ENCODE results near the gene ZC3H12C.

Gene ZC3H12C

GRCh38 chr11:110182886-110183285, 89.7 kb downstream of the ZC3H12C start:
- Histone ChIP-seq H3K79me2 (ENCODE audit: insufficient read depth, low read length) (no peaks in the 10 kb centered on the region), H2AFZ (ENCODE audit: low read length) (no peak overlapping the region), H3K9me3 (ENCODE audit: low read length) (no peaks in the 10 kb centered on the region), H4K20me1 (ENCODE audit: insufficient read depth, low read length) (no peaks in the 10 kb centered on the region), H3K9me2 (ENCODE audit: low read depth, low read length) (no peaks in the 10 kb centered on the region), H3K4me2 (ENCODE audit: low read length) (no peak overlapping the region), H3K27me3 (ENCODE audit: insufficient read depth, low read length) (no peaks in the 10 kb centered on the region), H3K9ac (ENCODE audit: low read length) (no peak overlapping the region), H3K27ac (ENCODE audit: low read depth, low read length, poor library complexity, severe bottlenecking) (no peak overlapping the region), H3K4me3 (ENCODE audit: low read depth, low read length, poor library complexity, severe bottlenecking) (no peak overlapping the region), H3K36me3 (ENCODE audit: insufficient read depth, low read length) (no peaks in the 10 kb centered on the region), H3F3A (ENCODE audit: insufficient read depth, low read length) (no peaks in the 10 kb centered on the region), H3K4me1 (ENCODE audit: insufficient read depth, low read length, severe bottlenecking) (no peaks in the 10 kb centered on the region)
- no peak for TF ChIP-seq CTCF (IDR thresholded peaks at IDR 0.05; ENCODE audit: low read length)
- no peak for TF ChIP-seq EZH2 (IDR thresholded peaks at IDR 0.05; ENCODE audit: borderline replicate concordance, low read length)

- H3K79me2 ChIP-seq (ENCODE audit: insufficient read depth, low read length), result no peaks in the 10 kb centered on the region
- no peaks in the 10 kb centered on the region for H3K36me3 ChIP-seq (ENCODE audit: insufficient read depth, low read length)
- H3K4me3 ChIP-seq (ENCODE audit: low read depth, low read length, poor library complexity, severe bottlenecking), result no peak overlapping the region
- no peaks in the 10 kb centered on the region for H3K27me3 ChIP-seq (ENCODE audit: insufficient read depth, low read length)
- no peaks in the 10 kb centered on the region for H3K9me2 ChIP-seq (ENCODE audit: low read depth, low read length)
- no peak overlapping the region for H3K9ac ChIP-seq (ENCODE audit: low read length)
- no peak overlapping the region for H2AFZ ChIP-seq (ENCODE audit: low read length)
- no peak for TF ChIP-seq CTCF (IDR thresholded peaks at IDR 0.05; ENCODE audit: low read length)
- TF ChIP-seq EZH2 (IDR thresholded peaks at IDR 0.05; ENCODE audit: borderline replicate concordance, low read length), result no peak
- H3K9me3 ChIP-seq (ENCODE audit: low read length), result no peaks in the 10 kb centered on the region
- no peaks in the 10 kb centered on the region for H4K20me1 ChIP-seq (ENCODE audit: insufficient read depth, low read length)
- H3K4me2 ChIP-seq (ENCODE audit: low read length), result no peak overlapping the region
- no peak overlapping the region for H3K27ac ChIP-seq (ENCODE audit: low read depth, low read length, poor library complexity, severe bottlenecking)
- H3K4me1 ChIP-seq (ENCODE audit: insufficient read depth, low read length, severe bottlenecking), result no peaks in the 10 kb centered on the region
- H3F3A ChIP-seq (ENCODE audit: insufficient read depth, low read length), result no peaks in the 10 kb centered on the region
Observed at GRCh38 chr11:110184456-110184855, 91.3 kb downstream of the ZC3H12C start.

DNA sequence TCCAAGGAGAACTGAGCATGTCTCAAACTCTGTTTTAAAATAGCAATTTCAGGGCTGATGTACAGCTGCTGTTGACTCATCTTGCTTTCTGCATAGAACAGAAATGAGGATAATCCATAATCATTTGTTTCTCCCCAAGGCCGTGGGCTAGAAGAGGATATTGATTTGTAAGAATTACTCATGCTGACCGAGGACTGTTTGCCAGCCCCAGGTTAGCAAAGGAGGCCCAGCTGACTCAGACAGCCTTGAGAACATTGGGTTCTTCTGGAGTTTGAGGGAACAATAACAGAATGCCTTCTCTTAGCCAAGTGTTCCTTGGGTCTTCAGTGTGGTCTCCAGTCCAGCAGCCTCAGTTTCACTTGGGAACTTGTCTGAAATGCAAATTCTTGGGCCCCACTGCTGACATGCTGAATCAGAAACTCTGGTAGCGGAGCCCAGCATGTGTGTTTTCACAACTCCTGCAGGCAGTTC, 92.0 kb downstream of the ZC3H12C start:
- Histone ChIP-seq H3K79me2 (ENCODE audit: insufficient read depth, low read length) (no peaks in the 10 kb centered on the region), H3K9me3 (ENCODE audit: low read length) (no peaks in the 10 kb centered on the region), H3K9me2 (ENCODE audit: low read depth, low read length) (no peaks in the 10 kb centered on the region), H2AFZ (ENCODE audit: low read length) (no peak overlapping the region), H3K9ac (ENCODE audit: low read length) (no peak overlapping the region), H4K20me1 (ENCODE audit: insufficient read depth, low read length) (no peaks in the 10 kb centered on the region), H3K4me2 (ENCODE audit: low read length) (no peak overlapping the region), H3K36me3 (ENCODE audit: insufficient read depth, low read length) (no peaks in the 10 kb centered on the region), H3K4me3 (ENCODE audit: low read depth, low read length, poor library complexity, severe bottlenecking) (no peak overlapping the region), H3K4me1 (ENCODE audit: insufficient read depth, low read length, severe bottlenecking) (no peaks in the 10 kb centered on the region), H3K27me3 (ENCODE audit: insufficient read depth, low read length) (no peaks in the 10 kb centered on the region), H3K27ac (ENCODE audit: low read depth, low read length, poor library complexity, severe bottlenecking) (no peak overlapping the region), H3F3A (ENCODE audit: insufficient read depth, low read length) (no peaks in the 10 kb centered on the region)
- TF ChIP-seq CTCF (IDR thresholded peaks at IDR 0.05; ENCODE audit: low read length), result no peak
- TF ChIP-seq EZH2 (IDR thresholded peaks at IDR 0.05; ENCODE audit: borderline replicate concordance, low read length), result no peak

Measured in OCI-LY1 (cell line).